GM19240 (cell line): ENCODE measurements around the gene TBL3.
"Not testable (repeated sequence)": the region's sequence is repeated elsewhere in the genome, so short reads cannot be mapped to it uniquely, and the experiment has no call there.

ENCODE experiments used
- DNase-seq: peaks from one replicate; pipeline ENCODE4 v3.0.0; 2011; ENCODE audit warnings: low spot score; ENCODE audit not compliant: insufficient read length

Gene TBL3

DNA sequence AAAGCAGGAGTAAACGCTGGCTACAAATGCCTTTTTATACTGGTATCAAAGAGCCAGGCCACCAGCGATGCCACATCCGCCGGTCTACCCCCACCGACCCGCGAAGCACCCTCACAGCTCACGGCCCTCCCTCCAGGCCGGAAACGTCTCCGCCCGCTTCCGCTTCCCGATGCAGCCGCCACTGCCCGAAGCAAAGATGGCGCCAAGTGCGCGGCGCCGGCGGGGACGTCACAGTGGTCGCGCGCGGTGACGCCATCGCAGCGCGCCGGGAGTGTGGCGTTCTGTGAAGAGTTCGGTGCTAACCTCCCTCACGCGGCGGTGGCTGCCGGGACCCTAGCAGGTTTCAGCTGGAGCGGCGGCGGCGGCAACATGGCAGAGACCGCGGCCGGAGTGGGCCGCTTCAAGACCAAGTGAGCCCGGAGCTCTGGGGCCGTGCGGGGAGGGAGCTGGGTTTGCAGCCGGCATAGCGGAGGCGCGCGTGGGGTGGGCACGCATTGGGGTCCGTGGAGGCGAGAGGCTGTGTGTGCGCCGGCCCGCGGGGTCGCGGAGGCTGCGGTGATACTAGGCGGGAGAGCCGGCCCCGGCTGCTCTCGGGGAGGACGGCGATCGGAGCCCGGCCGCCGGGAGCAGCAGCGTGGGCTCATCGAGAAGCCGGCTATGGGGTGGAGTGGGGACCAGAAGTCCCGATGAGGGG, at the start of gene TBL3:
TSS of gene TBL3 (plus strand) at position 258 of the 694 bp plus-strand sequence. CDS start at position 370, 112 bp downstream.
- DNase-seq = peak; percentile 100

DNA sequence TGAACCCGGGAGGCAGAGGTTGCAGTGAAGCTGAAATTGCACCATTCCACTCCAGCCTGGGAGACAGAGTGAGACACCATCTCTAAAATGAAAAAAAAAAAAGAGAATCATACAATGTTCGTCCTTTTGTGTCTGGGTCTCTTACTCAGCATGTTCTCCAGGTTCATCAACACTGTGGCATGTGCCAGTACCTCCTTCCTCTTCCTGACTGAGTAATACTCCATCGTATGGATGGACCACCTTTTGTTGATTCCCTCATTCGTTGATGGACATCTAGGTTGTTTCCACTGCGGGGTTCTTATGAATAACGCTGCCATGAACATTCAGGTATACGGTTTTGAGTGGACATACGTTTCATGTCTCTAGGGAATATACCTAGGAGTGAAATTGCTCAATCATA, 49.5 kb upstream of the TBL3 start:
- DNase-seq = no peak

DNA sequence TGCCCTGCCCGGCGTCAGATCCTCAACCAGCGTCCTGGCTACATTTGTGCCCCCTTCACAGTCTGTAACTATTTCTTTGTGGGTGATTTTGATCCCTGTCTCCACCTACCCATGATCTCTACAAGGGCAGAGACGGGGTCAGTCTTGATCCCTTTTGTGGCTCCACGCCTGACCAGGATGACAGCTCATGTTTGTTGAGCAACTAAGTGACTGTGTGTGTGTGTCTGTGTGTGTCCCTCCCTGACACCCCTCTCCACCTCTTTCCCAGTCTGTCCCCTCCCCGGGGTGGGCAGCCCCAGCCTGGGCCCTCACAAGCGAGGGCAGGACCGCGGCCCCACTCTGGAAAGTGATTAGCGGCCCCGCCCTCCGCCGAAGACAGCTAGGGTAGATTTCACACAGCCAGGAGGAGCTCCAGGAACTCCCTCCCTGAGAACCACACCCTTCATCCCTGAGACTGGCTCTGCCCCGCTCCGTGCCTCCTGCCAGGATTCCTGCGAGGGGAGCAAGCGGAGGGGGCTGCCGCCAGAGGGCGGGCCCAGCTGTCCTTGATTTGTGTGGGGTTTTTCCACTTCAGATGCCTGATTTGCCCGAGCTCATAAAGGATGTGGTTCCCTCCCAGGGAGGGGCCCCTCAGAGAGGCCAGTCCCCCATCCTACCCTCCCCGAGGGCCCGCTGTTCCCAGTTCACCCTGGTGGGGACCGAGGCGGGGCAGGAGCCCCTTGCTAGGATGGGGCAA, 48.4 kb upstream of the TBL3 start:
- no peak for DNase-seq

DNA sequence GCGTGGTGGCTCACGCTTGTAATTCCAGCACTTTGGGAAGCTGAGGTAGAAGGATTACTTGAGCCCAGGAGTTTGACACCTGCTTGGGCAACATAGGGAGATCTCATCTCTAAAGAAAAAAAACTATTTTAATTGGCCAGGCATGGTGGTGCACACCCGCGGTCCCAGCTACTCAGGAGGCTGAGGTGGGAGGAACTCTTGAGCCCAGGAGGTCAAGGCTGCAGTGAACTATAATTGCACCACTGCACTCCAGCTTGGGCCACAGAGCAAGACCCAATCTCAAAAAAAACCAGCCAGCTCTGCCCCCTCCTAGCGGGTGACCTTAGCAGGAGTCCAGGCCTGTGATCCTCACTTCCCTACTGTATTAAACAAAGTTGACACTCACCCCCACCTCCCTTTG, 47.8 kb upstream of the TBL3 start:
- no peak for DNase-seq

DNA sequence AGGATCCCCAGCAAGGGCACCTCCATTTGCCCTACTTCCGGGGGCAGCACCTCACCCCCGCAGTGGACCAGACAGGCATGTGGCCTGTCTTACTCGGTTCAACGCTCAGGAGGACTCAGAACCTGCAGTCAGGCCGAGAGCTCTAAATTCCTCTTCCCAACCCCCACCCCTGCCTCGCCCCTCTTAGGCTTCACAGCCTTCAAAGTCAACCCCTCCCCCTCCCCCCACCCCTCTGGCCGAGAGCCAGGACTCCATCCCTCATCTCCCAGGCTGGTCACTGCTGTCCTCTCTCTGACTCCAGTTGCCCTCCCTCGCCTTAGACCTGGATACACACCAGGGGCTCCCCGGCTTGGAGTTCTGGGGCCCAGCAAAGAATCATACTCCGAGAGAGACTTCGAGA, 45.6 kb upstream of the TBL3 start:
- no peak for DNase-seq

DNA sequence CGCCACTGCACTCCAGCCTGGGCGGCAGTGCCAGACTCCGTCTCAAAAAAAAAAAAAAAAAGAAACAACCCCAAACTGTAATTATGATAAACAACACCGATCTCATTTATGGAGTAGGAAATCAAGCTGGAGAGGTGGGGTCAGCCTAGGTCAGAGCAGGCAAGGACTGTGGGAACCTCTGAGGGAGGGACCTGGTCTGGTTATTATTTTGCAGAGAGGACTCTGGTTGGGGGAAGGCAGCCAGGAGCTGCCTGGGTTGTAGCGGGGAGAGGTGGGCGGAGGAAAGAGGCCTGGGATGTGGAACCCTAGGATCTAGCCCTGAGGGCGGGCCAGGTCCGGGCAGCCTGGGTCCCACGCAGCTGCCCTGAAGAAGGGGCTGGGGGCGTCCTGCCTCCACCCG, 42.7 kb upstream of the TBL3 start:
- DNase-seq = no peak

DNA sequence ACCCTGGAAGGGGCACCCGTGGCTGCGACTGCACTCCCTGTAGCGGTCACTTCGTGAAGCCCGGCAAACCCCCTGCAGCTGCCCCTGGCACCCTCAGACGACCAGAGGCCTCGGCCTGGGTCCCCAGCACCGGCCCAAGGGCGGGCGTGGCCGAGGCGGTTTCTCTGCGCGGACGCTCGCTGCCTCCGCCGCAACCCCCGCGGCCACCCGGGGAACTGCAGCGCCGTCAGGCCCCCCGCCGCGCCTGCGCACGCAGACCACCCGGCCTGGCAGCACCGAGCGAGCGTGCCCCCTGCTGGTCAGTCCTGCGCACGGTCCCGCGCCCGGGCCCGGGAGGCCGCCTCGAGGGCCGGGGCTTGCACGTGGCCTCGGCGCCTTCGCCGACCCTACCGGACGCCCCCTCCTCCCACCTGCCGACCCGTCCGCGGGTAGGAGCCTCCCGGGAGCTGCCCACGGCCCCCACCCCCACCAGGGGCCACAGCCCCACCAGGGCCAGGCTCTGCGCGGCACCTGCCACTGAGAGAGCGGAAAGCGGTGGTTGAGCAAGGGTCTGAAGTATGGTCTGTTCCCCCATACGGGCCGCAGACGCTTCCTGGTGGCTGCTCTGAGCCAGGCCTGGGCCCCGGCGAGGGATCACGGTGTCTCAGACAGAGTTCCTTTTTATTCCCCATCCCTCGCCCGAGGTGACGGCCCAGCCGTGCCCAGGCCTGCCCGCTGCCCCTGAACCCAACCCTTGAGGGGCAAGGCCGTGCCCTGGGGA, 42.1 kb upstream of the TBL3 start:
- DNase-seq = peak; percentile 96

DNA sequence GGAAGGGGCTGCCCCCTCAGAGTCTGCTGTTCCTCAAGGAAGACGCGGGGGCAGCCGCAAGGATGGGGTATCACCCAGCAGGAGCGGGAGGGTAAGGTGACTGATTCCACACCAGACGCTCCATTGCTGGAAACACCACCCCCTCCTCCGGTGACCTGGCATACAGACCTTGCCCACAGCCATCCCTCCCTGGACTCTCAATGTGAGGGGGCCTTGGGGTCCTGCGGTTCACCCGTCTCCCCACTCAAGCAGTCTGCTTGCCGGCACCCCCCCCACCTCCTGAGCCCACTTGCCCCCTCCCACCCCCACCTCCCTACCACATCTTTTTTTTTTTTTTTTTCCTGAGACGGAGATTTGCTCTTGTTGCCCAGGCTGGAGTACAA, 41.5 kb upstream of the TBL3 start:
- DNase-seq = no peak

DNA sequence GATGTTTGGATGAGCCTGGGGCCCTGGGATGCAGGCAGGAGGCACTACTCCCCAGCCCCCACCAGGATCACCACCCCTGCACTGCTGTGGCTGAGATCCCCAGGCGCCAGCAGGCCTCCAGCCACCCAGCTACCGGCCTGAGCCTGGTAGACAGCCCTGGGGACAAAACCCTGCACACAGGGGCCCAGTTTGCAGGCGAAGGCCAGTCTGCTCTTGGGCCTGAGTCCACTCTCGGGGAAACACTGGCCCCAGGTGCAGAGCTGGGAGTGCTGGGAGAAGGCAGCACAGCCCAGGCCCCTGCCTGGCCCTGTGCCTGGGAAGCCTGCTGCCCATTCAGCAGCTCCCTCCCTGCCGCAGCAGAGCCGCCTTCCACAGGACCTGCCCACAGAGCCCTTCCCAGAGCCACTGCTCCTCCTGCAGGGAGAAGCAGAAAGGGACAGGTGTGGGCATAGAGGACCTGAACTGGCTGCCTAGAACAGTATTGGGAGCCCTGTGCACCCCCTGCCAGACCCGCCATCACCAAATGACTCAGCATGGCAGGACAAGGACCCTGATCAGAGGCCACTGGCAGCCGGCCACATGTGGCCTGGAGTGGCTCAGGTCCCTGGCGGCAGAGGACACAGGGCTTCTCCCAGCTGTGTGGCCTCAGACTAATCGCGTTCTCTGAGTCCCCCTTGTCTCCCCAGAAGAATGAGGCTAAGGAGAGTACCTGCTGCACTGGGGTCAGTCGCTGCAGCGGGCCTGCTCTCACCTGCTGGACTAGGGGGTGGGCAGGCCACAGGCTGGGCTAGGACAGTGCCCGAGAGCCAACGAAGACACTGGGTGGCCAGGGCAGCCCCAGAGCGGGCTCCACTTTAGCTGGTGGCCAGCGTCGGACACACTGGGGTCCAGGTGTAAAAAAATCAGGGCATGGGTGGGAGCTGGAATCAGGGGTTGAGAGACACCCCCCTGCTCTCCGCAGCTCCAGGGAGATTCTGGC, 39.5 kb upstream of the TBL3 start:
- no peak for DNase-seq

DNA sequence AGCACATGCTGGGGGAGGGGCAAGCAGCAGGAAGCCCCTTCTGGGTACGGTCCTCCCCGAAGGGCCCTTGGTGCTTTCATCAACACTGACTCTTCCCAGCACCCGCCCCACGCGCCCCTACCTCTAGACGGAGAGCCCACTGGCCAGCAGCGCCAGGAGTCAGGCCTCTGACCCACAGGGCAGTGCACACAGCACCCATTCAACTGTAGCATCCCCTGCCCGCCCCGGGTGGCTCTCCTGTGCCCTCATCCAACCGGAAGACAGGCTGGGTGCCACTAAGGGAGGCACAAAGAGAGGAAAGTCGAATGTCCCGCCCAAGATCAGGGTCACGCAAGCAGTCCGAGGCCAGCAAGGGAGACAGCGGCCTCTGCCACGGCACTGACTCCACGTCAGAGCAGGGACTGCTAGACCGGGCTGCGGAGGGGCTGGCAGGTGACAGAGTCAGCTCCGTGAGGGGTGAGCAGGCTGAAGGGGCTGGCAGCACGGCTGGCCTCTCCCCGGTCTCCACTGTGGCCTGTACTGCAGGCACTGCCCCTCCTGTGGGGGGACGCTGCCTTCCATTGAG, 38.7 kb upstream of the TBL3 start:
- DNase-seq = no peak

DNA sequence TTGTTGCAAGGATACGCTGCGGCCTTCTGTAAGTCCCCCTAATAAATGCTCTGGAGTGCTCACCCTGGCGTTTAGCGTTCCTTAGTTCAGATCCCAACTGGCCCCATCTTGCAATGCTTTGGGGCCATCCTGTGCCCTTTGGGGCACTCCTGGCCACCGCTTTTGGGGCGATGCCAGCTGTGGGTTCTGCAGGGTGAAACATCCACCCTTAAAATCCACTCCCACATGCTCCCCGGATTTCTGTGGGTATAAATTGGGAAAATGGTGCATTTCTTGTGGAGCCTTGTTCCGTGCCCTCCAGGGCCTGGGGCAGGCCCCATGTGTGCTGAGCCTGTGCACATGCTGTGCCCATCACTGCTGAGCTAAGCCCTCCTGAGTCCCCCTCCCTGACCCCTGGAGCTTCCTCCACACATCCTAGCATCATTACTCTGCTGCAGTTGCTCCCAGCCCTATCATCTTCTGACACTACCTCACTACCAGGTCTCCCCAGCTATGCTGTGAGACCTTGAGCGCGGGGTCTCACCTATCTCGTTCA, 34.8 kb upstream of the TBL3 start:
- DNase-seq = no peak

DNA sequence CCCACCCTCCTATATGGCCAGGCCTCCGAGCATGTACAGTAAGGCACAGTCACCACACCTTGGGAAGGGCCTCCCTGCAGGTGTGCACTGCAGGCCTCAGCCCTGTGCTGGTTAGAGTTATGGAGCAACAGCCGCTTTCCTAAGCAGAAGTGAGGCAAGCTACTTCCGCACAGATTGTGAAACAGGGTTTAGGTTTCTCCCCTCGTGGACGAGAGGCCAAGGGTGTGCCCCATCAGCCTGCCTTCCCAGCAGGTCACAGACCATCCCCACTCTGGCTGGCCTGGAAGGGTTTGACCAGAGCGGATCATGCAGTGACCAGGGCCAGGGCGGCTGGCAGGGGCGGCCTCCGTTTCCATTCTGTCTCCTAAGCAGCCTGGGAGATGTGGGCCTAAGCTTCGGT, 33.5 kb upstream of the TBL3 start:
- DNase-seq = no peak

DNA sequence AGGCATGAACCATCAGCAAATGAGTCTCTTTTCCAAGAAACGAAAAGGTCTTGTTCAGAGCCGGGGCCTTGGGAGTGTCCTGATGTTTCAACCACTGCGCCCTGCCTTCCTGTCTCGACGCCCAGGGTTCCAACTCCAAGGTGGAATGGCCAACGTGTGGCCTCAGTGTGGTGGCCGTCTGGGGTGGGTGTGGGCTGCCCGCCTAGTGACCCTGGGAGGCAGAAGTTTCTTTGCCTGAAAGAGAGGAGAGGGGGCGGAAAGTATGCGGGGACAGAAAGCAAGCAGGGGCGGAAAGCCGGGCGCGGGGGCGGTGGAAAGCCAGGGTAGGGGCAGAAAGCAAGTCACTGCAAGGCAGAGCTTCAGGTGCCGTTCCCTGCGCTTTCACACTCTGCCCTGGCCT, 32.9 kb upstream of the TBL3 start:
- DNase-seq = no peak

DNA sequence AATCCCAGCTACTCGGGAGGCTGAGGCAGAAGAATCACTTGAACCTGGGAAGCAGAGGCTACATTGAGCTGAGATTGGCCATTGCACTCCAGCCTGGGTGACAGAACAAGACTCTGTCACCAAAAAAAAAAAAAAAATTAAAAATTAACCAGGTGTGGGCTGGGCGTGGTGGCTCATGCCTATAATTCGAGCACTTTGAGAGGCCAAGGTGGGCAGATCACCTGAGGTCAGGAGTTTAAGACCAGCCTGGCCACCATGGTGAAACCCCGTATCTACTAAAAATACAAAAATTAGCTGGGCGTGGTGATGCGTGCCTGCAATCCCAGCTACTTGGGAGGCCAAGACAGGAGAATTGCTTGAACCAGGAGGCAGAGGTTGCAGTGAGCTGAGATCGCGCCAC, 32.0 kb upstream of the TBL3 start:
- not testable (repeated sequence) for DNase-seq

DNA sequence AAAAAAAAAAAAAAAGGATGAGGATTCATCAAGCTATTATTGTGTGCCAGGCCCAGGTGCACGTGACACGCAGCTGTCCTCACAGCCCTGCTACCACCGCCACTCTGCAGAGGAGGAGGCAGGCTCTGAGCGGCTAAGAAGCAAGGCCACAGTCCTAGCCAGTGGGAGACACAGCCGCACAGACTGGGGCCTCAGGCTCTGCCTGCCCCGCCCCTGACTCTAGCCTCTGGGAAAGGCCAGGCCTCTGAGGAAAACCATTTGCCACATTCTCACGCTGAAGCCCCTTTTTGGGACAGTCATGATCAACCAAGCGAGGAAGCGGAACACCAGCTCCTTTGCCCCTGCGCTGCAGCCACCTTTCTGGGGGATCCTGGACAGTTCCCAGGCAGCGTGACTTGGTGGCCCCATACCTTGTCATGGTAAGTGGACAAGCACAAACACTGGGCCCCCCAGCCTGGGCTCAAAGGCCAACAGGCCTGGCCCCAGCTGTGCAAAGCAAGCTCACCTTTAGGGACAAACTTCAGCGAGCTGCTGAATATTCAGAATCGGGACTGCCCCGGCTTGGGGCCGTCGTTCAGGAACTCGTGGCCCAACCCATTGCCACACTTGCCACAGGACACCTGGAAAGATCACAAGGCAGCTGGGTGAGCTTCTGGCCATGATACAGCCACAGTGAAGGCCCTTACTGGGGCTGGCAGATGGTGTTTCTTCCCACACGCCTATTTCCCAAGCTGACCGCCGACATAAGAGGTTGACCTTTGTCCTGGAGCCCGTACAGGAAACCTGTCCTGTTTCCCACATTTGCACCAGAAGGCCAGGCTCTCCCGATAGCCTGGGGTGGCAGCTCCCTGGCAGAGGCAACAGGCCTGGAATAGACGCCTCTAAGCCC, 31.3 kb upstream of the TBL3 start:
- DNase-seq = no peak

DNA sequence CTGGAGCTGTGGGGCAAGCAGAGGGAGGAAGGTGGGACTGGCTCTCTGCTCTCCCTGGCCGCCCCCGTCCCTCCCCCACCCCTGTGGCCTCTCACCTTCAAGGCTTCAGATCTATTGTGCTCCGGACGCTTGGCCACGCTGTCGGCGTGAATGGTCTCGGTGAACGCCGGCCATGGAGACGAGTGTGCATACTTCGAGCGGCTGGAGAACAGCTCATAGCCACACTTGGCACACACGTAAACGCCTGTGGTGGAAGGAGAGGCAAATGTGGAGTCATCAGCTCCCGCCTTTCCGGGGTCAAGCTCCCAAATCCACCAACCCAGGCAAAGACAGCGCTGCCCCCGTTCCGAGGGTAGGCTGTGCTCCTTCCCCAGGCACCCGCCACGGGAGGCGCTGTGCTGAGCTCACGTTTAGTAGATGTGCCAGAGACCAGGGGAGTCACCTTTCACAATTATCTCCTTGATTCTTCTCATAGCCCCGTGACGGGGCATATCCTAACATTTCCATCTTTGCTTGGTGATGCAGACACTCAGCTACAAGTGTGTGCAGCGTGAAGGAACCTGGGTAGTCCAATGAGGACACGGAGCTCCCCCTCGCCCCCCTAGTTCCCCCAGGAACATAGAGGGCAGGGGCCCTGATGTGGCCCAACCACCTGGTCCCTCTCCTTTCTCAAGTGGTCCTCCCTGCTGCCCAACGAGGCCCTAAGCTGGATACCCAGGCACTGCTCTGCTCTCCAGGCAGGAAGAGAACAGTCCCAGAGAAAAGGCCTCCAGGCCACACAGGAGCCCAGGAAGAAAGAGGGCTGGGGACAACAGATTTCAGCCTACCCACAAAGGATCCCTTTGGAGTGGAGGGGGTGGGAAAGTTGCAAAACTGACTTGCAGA, 30.4 kb upstream of the TBL3 start:
- DNase-seq = no peak

DNA sequence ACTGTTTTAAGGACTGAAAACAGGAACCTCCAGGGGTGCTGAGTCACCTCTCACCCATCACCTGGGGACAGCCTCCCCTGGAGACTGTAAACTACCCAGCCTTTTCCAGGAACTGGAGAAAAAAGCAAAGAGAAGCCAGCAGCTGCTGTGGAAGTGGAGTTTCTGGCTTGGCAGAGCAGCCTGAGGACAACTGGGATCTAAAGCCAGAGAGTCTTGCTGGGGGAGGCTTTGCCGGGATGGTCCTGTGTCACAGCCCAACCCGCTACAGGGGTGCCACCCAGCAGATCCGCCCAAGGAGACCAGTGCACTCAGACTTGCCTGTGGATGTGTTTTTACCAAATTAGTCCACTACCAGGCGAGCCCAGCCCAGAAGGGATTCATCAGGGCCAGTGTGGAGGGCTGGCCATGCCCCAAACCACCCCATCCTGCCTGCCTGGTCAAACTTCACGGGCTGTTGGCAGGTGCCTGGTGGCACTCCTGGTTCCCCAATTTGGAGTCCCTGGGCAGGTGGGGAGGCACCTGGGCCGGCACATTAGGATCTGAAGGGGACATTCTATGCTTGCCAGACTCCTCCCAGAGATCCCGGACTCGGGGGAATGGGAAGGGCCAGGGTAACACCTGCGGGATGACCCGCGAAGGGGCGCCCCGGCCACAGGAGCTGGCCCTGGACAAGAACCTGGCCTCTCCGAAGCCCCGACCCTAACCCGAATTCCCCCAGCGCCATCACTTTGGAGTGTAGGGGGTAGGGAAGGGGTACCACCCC, 29.6 kb upstream of the TBL3 start:
- DNase-seq = no peak
